ENCODE data around the gene VDR.

VDR gene

GRCh38 chr12:47891356-47891755, 13.4 kb downstream of the VDR start:
- DNase-seq, result no peak

GRCh38 chr12:47889040-47889439, 15.8 kb downstream of the VDR start:
- no peak for DNase-seq

DNA sequence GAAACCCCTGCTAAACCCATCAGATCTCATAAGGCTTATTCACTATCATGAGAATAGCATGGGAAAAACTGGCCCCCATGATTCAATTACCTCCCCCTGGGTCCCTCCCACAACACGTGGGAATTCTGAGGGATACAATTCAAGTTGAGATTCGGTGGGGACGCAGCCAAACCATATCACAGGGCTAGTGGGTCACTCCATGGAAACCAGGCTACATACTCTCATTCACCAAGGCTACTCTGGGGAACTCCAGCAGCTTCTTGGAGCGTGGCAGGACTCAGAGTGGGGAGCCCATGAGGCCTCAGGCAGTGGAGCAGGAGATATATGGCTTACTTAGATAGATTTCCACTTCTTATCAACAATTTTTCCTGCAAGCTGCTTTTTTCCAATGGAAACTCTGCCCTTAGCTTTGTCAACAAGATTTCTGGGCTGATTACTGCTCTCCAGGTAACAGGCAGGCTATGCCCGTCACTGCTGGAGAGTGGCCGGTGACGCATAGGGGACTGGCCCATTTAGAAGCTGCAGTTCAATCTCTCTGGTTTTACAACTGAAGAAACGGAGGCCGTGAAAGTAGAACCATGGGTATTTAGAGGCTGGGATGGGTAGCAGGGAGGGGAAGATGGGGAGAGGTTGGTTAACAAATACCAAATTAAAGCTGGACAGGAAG, 16.5 kb downstream of the VDR start:
- no peak for DNase-seq

DNA sequence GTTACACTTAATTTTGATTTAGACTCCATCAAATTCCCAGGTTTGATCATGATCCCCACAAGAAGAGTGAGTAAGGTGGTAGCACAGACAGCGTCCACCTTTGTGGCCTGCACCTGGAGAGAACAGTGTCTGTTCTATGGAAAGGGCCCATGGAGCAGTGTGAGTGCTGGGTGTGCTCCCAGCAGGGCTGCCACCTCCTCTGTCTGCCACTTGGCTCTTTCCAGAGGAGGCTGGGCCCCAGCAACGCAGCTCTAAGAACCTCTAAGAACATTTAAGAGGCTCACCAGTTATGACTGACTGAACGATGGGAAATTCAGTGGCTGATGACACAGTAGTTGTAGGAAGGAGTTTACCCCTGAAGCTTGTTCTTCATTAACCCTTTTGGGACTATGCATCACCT, 17.3 kb downstream of the VDR start:
- DNase-seq, result no peak

GRCh38 chr12:47886510-47887240, 18.1 kb downstream of the VDR start:
- no peak for DNase-seq

GRCh38 chr12:47885566-47885965, 19.2 kb downstream of the VDR start:
- DNase-seq, result no peak

- no peak for DNase-seq
Measured at GRCh38 chr12:47885012-47885501, 19.7 kb downstream of the VDR start.

- no peak for DNase-seq
Measured at GRCh38 chr12:47884501-47884900, 20.3 kb downstream of the VDR start.

- no peak for DNase-seq
Measured at GRCh38 chr12:47883663-47884195, 21.1 kb downstream of the VDR start.

GRCh38 chr12:47882781-47883546, 21.8 kb downstream of the VDR start:
- DNase-seq, result no peak

- DNase-seq, result no peak
Measured at GRCh38 chr12:47881826-47882427, 22.9 kb downstream of the VDR start.

- no peak for DNase-seq
Measured at GRCh38 chr12:47881051-47881450, 23.7 kb downstream of the VDR start.

DNA sequence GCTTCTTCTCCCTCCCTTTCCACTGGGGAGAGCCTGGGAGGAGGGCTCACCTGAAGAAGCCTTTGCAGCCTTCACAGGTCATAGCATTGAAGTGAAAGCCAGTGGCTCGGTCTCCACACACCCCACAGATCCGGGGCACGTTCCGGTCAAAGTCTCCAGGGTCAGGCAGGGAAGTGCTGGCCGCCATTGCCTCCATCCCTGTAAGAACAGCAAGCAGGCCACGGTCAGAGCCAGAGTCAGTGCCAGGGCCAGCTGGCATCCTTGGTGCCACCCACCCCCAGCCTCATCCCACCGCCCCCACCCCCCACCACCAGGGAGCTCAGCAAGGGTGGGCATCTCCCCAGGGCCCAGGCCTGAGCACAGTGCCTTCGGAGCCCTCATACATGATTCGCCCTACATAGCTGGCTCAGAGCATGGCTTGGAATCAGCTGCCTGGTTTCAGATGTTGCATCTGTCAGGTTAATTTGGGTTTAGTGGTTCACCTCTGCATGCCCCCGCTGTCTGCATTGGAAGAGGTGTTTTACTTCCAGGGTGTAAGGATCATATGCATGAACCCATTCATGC, 25.8 kb downstream of the VDR start:
- no peak for DNase-seq

GRCh38 chr12:47878293-47878917, 26.4 kb downstream of the VDR start:
- no peak for DNase-seq

DNA sequence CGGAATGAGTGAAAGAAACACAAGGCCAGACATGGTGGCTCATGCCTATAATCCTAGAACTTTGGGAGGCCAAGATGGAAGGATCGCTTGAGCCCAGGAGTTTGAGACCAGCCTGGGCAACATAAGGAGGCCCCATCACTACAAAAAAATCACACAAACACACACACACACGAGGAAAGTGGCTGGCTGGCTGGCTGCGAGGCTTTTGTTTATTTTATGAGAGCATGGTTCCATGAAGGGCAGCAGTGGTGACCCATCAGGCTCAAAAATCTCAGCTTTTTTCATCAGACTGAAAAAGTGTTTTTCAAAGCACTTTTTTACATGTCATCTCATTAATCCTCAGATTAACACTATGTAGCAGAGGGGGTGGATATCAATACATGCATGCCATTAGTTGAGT, 27.7 kb downstream of the VDR start:
- no peak for DNase-seq

GRCh38 chr12:47876440-47876960, 28.3 kb downstream of the VDR start:
- DNase-seq, result no peak

- no peak for DNase-seq
Measured at GRCh38 chr12:47875746-47876439, 28.9 kb downstream of the VDR start.

- DNase-seq, result no peak
Measured at GRCh38 chr12:47874316-47874715, 30.5 kb downstream of the VDR start.

GRCh38 chr12:47870175-47870781, 34.5 kb downstream of the VDR start:
- no peak for DNase-seq

DNA sequence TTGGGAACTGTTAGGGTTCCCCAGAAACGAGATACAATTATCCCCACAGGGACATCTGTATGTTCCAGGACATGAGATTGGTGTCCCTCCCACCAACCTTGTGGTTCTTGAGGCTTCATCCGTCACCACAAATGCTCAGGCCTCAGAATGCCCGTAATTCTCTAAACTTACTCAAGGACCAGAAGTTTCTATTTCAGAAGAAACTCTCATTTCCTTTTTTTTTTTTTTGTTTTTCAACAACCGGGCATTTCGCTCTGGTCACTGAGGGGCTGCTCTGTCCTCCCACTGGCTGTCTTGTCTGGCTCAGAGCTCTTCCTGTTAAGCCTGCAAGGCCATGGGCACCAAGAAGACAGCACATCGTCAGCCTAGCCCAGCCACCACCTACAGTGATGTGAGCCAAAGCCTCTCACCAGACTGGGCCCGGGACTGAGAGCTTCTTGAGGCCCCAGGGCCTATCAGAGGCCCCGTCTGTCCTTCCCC, 36.2 kb downstream of the VDR start:
- no peak for DNase-seq

DNA sequence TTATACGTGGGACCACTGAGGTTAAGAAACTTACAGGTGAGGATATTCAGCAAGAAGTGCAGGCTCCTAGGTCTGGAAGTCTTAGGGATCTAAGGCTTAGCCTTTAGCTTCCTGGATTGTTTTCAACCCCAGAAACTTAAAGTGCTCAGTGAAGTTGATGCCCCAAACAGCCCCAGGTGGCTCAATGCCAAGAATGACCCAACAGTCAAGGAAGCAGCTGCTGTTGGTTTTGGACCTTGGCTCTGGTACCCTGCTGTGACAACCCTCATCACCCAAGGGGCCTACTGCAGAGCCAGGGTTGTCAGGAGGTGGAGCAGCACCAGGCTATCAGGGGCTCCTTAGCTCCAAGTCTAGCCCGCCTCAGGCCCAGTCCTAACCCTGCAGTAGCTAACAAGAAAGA, 36.8 kb downstream of the VDR start:
- no peak for DNase-seq

Data from SHP77 treated with DMSO at 0.1 percent for 48 hours (cell line).